EH (cell line): Measurements from ENCODE around the gene COTL1.

Experiments used
- DNase-seq: peaks from one replicate; pipeline ENCODE4 v3.0.0-alpha.2; 2015; ENCODE audit warnings: low read depth

The COTL1 gene

DNA sequence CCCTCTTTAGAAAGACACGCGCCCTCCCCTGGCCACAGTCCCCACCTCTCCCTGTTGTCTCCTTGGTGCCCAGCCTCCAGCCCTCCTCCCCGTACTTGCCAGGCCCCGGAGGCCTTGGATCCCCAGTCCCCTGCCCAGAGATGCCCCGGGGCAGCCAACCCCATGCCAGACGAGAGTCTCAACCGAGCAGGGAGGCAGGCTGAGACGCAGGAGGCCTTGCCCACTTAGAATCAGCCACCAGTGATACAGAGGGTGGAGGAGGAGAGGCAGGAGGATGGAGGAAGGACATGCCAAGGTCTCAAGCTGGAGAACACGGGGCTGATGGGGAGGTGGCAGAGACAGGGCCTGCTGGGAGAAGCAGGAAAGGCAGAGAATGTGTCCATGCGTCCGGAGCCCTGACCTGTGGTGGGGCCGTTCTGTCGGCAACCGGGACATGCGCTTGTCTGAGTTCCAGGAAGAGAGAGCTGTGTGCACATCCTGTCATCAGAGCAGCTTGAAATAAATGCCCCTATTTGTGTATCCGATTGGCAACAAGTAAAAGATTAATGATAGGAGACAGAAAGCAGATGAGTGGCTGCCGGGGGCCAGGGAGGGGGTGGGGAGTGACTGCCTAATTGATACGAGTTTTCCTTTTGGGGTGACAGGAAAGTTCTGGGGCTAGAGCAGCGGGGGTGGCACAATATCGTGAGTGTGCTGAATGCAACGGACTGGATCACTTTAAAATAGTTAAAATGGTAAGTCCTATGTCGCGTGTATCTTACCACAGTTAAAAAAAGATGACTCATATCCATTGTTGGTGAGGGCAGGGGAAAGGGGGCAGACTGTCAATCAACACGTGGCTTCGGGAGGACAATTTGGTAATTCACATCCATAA is 68.7 kb downstream of the COTL1 start:
- no peak for DNase-seq

DNA sequence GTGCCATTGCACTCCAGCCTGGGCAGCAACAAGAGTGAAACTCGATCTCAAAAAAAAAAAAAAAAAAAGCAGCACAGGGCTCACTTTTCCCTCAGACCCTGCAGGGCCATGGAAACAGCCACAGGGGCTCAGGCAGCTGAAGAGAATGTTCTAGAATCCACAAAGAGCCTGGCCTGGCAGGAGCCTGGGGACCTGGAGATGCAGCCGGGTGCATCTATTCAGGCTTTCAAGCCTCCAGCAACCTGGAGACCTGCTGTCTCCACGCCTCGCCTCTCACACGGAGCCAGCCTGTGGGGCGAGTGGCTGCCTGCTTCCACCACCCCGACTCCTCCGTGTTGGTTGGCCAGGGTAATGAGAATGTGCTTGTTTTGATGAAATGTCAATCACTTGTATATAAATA is 69.4 kb downstream of the COTL1 start:
- no peak for DNase-seq

DNA sequence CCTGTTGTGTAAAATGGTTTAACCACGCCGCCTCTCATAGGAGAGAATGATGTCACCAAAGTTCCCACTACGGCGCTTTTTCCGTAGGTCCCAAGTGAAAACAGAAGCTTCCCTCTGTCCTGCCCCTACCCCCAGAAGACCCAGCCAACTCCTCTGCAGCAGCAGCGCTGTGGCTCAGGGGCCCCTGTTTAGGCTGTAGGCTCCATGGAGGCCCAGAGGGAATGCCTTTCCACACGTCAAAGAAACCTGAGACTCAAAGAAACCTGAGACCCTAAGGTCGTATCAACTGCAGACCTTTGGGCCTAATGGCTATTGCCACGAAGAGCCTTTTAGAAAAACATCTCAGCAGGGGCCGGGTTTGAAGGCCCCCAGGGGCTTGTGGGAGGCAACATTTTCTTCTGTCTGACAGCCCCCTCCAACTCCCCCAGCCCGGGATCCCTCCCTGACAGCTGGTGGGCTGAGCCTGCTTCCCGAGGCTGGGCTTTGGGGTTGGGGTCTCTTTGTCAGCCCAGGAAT is 70.3 kb downstream of the COTL1 start:
- no peak for DNase-seq

DNA sequence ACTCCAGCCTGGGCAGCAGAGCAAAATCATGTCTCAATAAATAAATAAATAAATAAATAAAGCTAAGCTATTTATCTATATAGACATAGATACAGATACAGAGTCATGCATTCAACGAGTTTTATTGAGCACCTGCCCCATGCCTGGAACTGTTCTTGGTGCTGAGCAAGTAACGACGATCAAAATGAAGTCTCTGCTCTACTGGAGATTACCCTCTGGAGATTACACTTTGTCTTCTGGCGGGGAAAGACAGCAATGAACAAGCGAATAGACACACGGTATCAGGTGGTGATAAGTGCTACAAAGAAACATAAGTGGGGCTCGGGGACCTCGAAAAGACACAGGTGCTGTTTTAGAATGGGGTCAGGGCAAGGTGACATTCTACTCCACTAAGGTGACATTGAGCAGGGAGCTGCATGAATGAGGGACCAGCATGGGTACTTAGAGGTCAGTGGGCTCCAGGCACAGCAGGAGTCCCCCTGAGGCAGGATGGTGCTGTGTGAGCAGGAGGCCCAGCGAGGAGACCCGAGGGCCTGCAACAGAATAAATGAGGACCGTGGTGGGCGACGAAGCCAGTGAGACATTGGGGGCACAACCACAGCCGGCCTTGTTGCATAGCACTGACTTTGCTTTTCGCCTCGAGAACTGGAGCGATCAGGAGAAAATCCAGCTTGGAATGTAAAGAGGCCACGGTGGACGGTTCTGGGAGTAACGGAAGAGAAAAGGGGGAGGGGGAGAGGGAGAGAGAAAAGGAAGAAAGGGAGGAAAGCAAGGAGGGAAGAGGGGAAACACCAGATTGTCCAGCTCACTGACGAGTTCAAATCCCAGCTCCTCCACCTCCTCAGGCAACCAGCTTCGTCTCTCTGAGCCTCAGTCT is 71.0 kb downstream of the COTL1 start:
- no peak for DNase-seq

DNA sequence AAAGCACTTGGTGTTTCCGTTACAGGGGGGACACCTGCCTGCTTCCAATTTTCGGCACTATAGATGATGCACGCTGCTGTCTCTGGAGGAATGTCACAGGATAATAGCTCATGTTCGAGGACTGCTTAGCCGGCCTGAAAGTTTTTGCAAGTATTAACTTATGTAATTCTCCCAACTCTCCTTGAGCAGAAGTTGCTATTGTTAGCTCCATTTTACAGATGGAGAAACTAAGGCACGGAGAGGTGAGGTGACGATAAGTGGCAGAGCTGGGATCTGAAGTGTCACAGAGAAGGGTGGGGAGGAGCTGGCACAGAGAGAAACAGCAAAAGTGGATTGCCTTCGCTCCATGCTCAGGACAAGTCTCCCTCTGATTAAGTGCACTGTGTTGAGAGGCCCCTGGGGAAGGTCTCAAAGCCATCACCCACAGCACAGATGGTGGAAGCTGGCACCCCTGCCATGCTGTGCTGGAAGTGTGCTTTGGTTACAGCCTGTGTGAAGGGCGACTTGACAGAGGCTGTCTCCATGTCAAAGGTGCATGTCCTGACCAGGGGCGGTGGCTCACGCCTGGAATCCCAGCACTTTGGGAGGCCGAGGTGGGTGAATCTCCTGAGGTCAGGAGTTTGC is 72.7 kb downstream of the COTL1 start:
- no peak for DNase-seq

DNA sequence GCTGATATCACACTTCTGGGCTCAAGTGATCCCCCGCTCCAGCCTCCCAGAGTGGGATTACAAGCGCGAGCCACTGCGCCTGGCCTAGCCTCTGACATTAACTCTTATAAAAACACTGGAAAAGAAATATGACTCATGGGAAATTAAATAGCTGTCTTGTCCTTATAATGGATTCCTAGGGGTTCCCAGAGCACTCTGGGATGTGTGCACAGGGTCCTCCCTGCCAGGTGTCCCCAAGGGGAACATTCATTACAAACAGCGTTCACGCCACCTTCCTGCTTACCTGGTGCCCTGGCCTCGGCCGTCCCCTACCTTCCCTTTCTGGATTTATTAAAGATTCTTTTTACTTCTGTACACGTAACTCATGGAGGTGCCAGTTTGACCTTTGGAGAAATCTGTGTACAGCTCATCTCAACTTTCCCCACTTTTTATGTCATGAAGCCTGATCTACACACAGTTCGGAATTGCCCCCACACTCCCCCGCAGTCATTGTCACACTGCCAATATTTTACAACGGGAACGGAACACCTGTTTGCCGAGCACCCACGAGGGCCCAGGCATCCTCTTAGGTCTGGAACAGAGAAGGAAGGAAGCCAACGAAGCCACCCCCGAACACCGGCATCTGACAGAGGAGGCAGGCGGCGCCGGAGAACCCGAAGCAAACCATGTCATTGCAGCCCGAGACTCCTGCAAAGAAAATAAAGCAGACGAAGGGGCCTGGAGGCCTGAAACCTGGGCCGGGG is 73.7 kb downstream of the COTL1 start:
- DNase-seq: peak; percentile 63

- DNase-seq: no peak
Measured at GRCh38 chr16:84543253-84543652, 74.6 kb downstream of the COTL1 start.

- DNase-seq: peak; percentile 86
Measured at GRCh38 chr16:84541999-84542817, 75.7 kb downstream of the COTL1 start.

- DNase-seq: no peak
Measured at GRCh38 chr16:84540194-84540593, 77.7 kb downstream of the COTL1 start.

DNA sequence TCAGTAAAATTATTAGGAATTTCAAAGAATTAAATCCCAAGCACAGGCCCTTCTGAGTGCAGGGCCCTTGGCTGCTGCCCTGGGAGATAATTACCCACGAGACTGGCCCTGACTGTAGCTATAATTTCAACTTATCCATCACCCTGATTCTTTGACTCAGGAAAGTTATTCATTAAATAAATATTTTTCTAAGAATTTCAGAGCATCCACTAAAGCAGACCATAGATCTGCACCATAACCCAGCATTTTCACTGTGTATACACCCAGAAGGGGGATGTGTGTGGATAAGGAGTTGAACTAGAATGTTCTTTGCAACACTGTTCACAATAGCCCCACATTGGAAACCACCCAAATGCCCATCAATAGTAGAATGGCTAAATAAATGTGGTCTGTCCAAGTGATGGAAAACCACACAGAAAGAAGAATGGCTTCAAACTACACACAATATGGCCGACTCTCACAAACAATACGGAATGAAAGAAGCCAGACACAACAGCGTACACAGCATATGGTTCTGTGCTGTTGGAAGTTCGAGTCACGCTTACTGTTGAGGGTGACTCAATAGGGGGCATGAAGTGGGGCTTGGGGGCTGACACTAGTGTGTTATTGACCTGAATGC is 79.5 kb downstream of the COTL1 start:
- DNase-seq: no peak

- no peak for DNase-seq
Measured at GRCh38 chr16:84537491-84538151, 80.3 kb downstream of the COTL1 start.

GRCh38 chr16:84535851-84536250 is 82.0 kb downstream of the COTL1 start:
- DNase-seq: no peak

- DNase-seq: no peak
Measured at GRCh38 chr16:84535408-84535807, 82.5 kb downstream of the COTL1 start.

DNA sequence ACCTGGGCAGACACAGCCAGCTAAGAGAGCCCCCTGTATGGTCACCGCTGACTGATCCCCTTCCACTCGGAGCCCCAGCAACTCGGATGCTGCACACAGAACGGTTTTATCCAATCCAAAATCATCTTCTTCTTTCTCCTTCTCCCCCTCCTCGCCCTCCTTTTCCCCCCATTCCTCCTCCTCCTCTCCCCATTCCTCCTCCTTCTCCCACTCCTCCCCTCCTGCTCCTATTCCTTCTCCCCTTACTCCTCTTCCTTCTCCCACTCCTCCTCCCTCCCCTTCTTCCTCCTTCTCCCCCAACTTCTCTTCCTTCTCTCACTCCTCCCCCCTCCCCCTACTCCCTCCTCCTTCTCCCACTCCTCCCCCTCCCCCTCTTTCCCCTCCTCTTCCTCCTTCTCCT is 83.1 kb downstream of the COTL1 start:
- DNase-seq: no peak

DNA sequence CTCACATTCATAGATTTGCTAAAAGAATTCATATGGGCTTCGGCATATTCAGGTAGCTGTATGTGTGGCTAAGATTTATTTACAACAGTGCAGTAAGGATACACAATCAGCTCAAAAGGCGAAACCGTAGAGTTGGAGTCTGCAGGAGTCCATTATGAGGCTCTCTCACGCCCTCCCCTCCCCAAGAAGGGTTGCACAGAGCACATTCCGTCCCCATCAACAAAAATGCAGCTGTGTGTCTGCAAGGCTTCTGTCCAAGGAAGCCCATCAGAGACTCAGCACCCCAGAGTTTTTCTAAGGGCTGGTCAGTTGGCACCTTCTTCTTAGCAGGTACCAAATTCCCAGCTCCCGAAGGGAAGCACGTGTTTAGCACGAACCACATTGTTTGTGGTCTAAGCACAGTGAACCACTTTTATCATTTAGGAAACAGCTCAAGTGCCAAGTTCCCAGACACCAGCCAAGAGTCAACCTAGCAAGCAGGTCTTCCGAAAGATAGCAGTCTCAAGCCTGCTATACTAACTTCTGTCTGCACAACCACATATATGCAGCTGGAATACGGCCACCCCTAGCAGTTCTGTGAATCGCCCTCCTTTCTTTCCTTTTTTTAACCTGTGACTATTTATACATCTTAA is 84.9 kb downstream of the COTL1 start:
- peak; percentile 45 for DNase-seq

- peak; percentile 100 for DNase-seq
Measured at GRCh38 chr16:84532291-84532724, 85.6 kb downstream of the COTL1 start.

GRCh38 chr16:84531671-84532111 is 86.2 kb downstream of the COTL1 start:
- no peak for DNase-seq

DNA sequence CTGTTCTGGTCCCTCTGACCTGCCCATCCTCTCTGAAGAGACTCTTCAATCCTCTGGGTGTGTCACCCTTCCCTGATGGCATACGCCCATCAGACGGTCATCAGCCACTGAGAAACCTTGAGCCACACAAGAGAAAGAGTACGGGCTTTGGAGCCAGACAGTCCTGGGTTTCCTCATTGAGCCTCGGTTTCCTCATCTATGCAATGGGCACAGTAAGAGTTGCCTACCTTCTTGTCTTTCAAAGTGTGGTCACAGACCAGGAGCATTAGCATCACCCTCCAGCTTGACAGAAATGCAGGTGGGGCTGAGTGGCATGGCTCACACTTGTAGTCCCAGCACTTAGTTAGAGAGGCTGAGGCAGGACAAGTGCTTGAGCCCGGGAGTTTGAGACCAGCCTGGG is 87.3 kb downstream of the COTL1 start:
- DNase-seq: no peak

GRCh38 chr16:84529607-84530006 is 88.3 kb downstream of the COTL1 start:
- DNase-seq: no peak
